GM10248 (cell line): ENCODE results near the gene COX19.

Experiments
- CTCF ChIA-PET: fragments of 300-600 bp; sonication (Branson Sonifier 250); formaldehyde crosslinking; extraction: SDS; loops from one replicate; lab custom pipeline; 2021; ENCODE audit warnings: antibody characterized with exemption; lab: Yijun Ruan, JAX
- POLR2A ChIA-PET: fragments of 350-650 bp; sonication (Branson Sonifier 250); formaldehyde crosslinking; extraction: SDS; loops from one replicate; lab custom pipeline; 2020; ENCODE audit warnings: antibody characterized with exemption; lab: Yijun Ruan, JAX
- DNase-seq: peaks from one replicate; pipeline ENCODE4 v3.0.0; 2012; ENCODE audit errors: extremely low spot score
- TF ChIP-seq, protein P1 (sequence below): IDR thresholded peaks from 2 replicates; pipeline ENCODE4 v1.5.1; 2012; ENCODE audit warnings: mild to moderate bottlenecking, low read depth; ENCODE audit errors: extremely low read depth, missing control alignments, control extremely low read depth

Gene COX19

DNA sequence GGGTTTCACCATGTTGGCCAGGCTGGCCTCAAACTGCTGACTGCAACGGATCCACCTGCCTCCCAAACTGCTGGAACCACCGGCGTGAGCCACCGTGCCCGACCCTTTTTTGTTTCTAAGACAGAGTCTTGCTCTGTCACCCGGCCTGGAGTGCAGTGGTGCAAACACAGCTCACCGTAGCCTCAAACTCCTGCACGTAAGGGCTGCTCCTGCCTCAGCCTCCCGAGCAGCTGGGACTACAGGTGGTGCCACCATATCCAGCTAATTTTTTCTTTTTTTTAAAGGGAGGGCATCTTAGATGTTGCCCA, 57.3 kb downstream of the COX19 start:
- no peak for DNase-seq
- ChIA-PET CTCF (interaction anchor here (1.1 to 1.5 kb wide), 3 partner anchors 8 to 75 kb away, joined by 3 to 7 read pairs (median 6); no protein-coding TSS in a partner anchor), POLR2A (no interaction called here)
- TF ChIP-seq, protein P1, sequence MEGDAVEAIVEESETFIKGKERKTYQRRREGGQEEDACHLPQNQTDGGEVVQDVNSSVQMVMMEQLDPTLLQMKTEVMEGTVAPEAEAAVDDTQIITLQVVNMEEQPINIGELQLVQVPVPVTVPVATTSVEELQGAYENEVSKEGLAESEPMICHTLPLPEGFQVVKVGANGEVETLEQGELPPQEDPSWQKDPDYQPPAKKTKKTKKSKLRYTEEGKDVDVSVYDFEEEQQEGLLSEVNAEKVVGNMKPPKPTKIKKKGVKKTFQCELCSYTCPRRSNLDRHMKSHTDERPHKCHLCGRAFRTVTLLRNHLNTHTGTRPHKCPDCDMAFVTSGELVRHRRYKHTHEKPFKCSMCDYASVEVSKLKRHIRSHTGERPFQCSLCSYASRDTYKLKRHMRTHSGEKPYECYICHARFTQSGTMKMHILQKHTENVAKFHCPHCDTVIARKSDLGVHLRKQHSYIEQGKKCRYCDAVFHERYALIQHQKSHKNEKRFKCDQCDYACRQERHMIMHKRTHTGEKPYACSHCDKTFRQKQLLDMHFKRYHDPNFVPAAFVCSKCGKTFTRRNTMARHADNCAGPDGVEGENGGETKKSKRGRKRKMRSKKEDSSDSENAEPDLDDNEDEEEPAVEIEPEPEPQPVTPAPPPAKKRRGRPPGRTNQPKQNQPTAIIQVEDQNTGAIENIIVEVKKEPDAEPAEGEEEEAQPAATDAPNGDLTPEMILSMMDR: no peak

- TF ChIP-seq, protein P1: no peak
- POLR2A ChIA-PET: no interaction called here
- CTCF ChIA-PET: interaction anchor here (1.1 to 1.5 kb wide), 3 partner anchors 8 to 75 kb away, joined by 3 to 7 read pairs (median 6); no protein-coding TSS in a partner anchor
Observed at GRCh38 chr7:917255-918117, 57.9 kb downstream of the COX19 start.

DNA sequence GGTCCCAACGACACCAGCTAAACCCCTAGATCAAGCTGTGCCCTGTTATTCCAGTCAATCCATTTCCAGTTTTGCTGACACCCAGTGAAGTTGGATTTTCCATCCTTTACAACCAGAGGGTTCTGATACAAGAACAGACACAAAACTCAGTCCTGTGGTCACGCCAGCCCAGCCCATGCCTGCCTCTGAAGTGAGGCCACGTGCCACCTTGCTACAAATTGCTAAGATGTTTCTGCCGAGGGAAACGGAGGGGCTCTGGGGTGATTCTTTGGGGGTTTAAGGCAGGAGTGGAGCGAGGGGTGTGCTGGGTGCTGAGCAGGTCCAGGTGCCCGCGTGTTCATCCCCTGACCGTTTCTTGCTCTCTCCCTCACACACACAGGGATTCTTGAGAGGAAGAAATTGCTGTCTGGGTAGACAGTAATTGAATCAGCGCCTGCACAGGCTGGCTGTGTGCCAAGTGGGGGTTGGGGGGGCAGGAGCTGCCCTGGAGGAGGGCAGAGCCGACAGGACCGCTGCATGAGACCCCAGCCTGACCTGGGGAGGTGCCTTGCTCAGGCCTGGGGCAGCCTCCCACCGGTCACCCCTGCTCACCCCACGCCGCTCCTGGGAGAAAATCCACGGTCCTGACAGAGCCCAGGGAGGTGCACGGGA, 58.9 kb downstream of the COX19 start:
- TF ChIP-seq, protein P1: no peak
- ChIA-PET CTCF (no interaction called here), POLR2A (no interaction called here)
- DNase-seq: no peak

More at GRCh38 chr7:917255-918117, 57.9 kb downstream of the COX19 start:
- DNase-seq: no peak
